Esophagus squamous epithelium (tissue), 5 donors: Measurements from ENCODE around the gene GPR161. TPM values are rescaled to one million over a fixed set of nuclear protein-coding genes. Genes with fewer than 3 reads are reported as not detected.

Experiments used
- DNase-seq: peaks from one replicate; lab custom pipeline; 2025; lab: John Stamatoyannopoulos, UW
- H3K27ac ChIP-seq, 4 donors: fragments of 200-600 bp; sonication (generic); one replicate each; pipeline ENCODE4 v1.5.1; 2016 to 2019; ENCODE audit warnings: mild to moderate bottlenecking in 1 of 4
- H3K27me3 ChIP-seq, 4 donors: fragments of 200-600 bp; sonication (generic); 1 replicate in 3 of 4; 2 replicates in 1 of 4; pipeline versions ENCODE4 v1.5.1 to v1.6.0; 2017 to 2021; ENCODE audit warnings: antibody characterized with exemption in 1 of 4
- H3K36me3 ChIP-seq, 3 donors: fragments of 200-600 bp; sonication (generic); one replicate each; pipeline ENCODE4 v1.5.1; 2016 to 2019
- H3K4me1 ChIP-seq, 3 donors: fragments of 200-600 bp; sonication (generic); one replicate each; pipeline ENCODE4 v1.5.1; 2017 to 2019
- H3K4me3 ChIP-seq, 4 donors: fragments of 200-600 bp; sonication (generic); 1 replicate in 3 of 4; 2 replicates in 1 of 4; pipeline ENCODE4 v1.5.1; 2016 to 2019; ENCODE audit warnings: mild to moderate bottlenecking in 2 of 4, moderate library complexity in 1 of 4
- H3K9me3 ChIP-seq, 3 donors: fragments of 200-600 bp; sonication (generic); one replicate each; pipeline ENCODE4 v1.5.1; 2016 to 2019
- CTCF ChIP-seq, 6 experiments: fragments of 450-650 bp in 4 of 6; fragments of 200-600 bp in 2 of 6; sonication (generic) in 2 of 6; IDR thresholded peaks; one replicate each; pipeline ENCODE4 v1.5.1; 2016 to 2019; ENCODE audit warnings: antibody characterized with exemption in 6 of 6, mild to moderate bottlenecking in 4 of 6, moderate library complexity in 4 of 6
- POLR2A ChIP-seq, 4 donors: fragments of 450-650 bp; IDR thresholded peaks; one replicate each; pipeline ENCODE4 v1.6.1; 2017; ENCODE audit warnings: antibody characterized with exemption in 4 of 4, mild to moderate bottlenecking in 4 of 4, moderate library complexity in 3 of 4
- WGBS, 2 donors: methylation state at CpG; one replicate each; pipeline ENCODE4 v1.1.5; 2018; 5-methylcytosine and 5-hydroxymethylcytosine counted together
- intact Hi-C: fragments of 100-400 bp; cut with DNase I; formaldehyde crosslinking; loops from one replicate; pipeline ENCODE4 v1.15.0; 2022
- total RNA-seq, 4 donors: library from RNA; depleted of rRNA; stranded (reverse); fragments of >200 nt; gene quantifications; one replicate each; pipeline ENCODE4 v1.1.0, GENCODE V29; 2016
- donor health status: DM: yes; HTN: yes; CAD: no.

GPR161 gene
- total RNA-seq, 4 donors from 2014 or later = 1.7 to 12.2 (median 3.9) TPM

DNA sequence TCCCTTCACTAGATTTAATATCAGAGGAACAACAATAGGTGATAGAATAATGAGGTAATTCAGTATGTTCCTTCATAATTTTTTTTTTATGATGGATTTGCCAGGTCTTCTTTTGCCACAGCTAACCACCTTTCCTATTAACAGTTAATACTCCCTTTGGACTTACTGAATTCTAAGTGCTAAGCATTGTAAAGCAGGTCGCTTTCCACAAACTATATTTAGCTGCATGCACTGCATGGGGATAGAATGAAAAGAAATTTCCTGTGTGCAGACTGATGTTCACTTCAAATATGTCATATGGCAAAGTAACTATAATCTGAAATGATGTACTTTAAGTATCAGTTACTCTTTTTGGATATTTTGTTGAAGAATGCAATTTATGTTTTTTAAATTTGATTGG, 85.8 kb downstream of the GPR161 start:
- TF ChIP-seq CTCF (IDR thresholded peaks at IDR 0.05) (no peak), POLR2A (IDR thresholded peaks at IDR 0.05) (no peak)
- H3K4me1 ChIP-seq = no peaks in the 10 kb centered on the region
- peaks cover 0 to 48% (median 0%) of the 10 kb centered on the region in 3 donors for H3K36me3 ChIP-seq
- no peak overlapping the region for H3K4me3 ChIP-seq
- DNase-seq = no peak
- no peaks in the 10 kb centered on the region for H3K9me3 ChIP-seq
- H3K27me3 ChIP-seq = no peaks in the 10 kb centered on the region
- H3K27ac ChIP-seq = no peak overlapping the region
- intact Hi-C loops = no loop called here
- 76 to 88% methylated on average over 1 of the region's 1 CpG for WGBS, 2 donors

DNA sequence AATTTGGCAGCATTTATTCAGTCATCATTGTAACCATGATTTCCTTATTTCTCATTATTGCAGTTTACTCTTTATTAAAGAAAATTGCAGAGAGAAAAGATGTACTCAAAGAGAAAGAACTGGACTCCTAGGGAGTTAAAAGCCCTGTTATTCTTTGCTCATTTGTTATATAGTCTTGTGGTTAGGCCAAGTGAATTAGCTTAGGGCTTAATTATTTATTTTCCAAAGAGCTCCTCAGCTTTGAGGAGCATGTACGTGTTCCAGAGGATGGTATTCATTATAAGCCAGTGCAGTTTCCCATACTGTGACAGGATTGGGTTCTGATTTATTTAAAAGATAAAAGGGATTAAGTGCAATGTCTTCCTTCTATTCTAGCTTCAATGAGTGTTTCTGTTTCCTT, 86.4 kb downstream of the GPR161 start:
- intact Hi-C loops = no loop called here
- TF ChIP-seq POLR2A (IDR thresholded peaks at IDR 0.05) (no peak), CTCF (IDR thresholded peaks at IDR 0.05) (no peak)
- H3K27ac ChIP-seq = no peak overlapping the region
- 68 to 77% methylated on average over 1 of the region's 1 CpG for WGBS, 2 donors
- H3K4me1 ChIP-seq = no peaks in the 10 kb centered on the region
- no peak for DNase-seq
- H3K27me3 ChIP-seq = no peaks in the 10 kb centered on the region
- H3K9me3 ChIP-seq = no peaks in the 10 kb centered on the region
- H3K36me3 ChIP-seq = peaks cover 0 to 51% (median 0%) of the 10 kb centered on the region in 3 donors
- H3K4me3 ChIP-seq = no peak overlapping the region

GRCh38 chr1:168045311-168045710, 91.4 kb downstream of the GPR161 start:
- Histone ChIP-seq H3K9me3 (no peaks in the 10 kb centered on the region), H3K27ac (no peak overlapping the region), H3K27me3 (no peaks in the 10 kb centered on the region), H3K4me1 (no peaks in the 10 kb centered on the region), H3K4me3 (no peak overlapping the region), H3K36me3 (peaks cover 0 to 57% (median 6%) of the 10 kb centered on the region in 3 donors)
- no peak for TF ChIP-seq CTCF (IDR thresholded peaks at IDR 0.05)
- no peak for TF ChIP-seq POLR2A (IDR thresholded peaks at IDR 0.05)
- 92 to 93% methylated on average over 1 of the region's 1 CpG for WGBS, 2 donors
- DNase-seq = no peak
- intact Hi-C loops = no loop called here

GRCh38 chr1:168042362-168042761, 94.4 kb downstream of the GPR161 start:
- no peaks in the 10 kb centered on the region for H3K9me3 ChIP-seq
- intact Hi-C loops = no loop called here
- H3K36me3 ChIP-seq = peaks cover 0 to 50% (median 6%) of the 10 kb centered on the region in 3 donors
- H3K4me3 ChIP-seq = no peak overlapping the region
- 87 to 97% methylated on average over 2 of the region's 2 CpGs for WGBS, 2 donors
- no peak overlapping the region for H3K27ac ChIP-seq
- TF ChIP-seq POLR2A (IDR thresholded peaks at IDR 0.05) (no peak), CTCF (IDR thresholded peaks at IDR 0.05) (no peak)
- H3K4me1 ChIP-seq = no peaks in the 10 kb centered on the region
- DNase-seq = no peak
- no peaks in the 10 kb centered on the region for H3K27me3 ChIP-seq

- H3K27ac ChIP-seq = no peak overlapping the region
- intact Hi-C loops = no loop called here
- no peaks in the 10 kb centered on the region for H3K36me3 ChIP-seq
- TF ChIP-seq POLR2A (IDR thresholded peaks at IDR 0.05) (no peak), CTCF (IDR thresholded peaks at IDR 0.05) (no peak)
- no peaks in the 10 kb centered on the region for H3K9me3 ChIP-seq
- H3K4me1 ChIP-seq = no peaks in the 10 kb centered on the region
- WGBS, 2 donors = 87 to 96% methylated on average over 5 of the region's 5 CpGs
- H3K27me3 ChIP-seq = no peaks in the 10 kb centered on the region
- DNase-seq = no peak
- H3K4me3 ChIP-seq = no peak overlapping the region
Measured at GRCh38 chr1:168035345-168035744, 101.4 kb downstream of the GPR161 start.
